ENCODE data around the gene FAAP20. TPM values are rescaled to one million over a fixed set of nuclear protein-coding genes. Genes with fewer than 3 reads are reported as not detected.

The FAAP20 gene
- total RNA-seq, 4 donors from 2014 or later: 16.5 to 31.2 (median 25.4) TPM

- H3K9me3 ChIP-seq: no peaks in the 10 kb centered on the region
- no peak overlapping the region for H3K4me3 ChIP-seq
- H3K36me3 ChIP-seq: peaks cover 0 to 48% (median 0%) of the 10 kb centered on the region in 3 donors
- no peak for DNase-seq
- no peak overlapping the region for H3K27ac ChIP-seq
- H3K4me1 ChIP-seq: no peaks in the 10 kb centered on the region
- TF ChIP-seq POLR2A (IDR thresholded peaks at IDR 0.05) (no peak), CTCF (IDR thresholded peaks at IDR 0.05) (no peak)
- H3K27me3 ChIP-seq: no peaks in the 10 kb centered on the region
Observed at GRCh38 chr1:2155788-2156187, 38.8 kb downstream of the FAAP20 start.

GRCh38 chr1:2155147-2155598 lies 39.4 kb downstream of the FAAP20 start:
- Histone ChIP-seq H3K4me1 (no peaks in the 10 kb centered on the region), H3K9me3 (no peaks in the 10 kb centered on the region), H3K27ac (no peak overlapping the region), H3K36me3 (peaks cover 0 to 49% (median 0%) of the 10 kb centered on the region in 3 donors), H3K4me3 (no peak overlapping the region), H3K27me3 (no peaks in the 10 kb centered on the region)
- TF ChIP-seq CTCF (IDR thresholded peaks at IDR 0.05) (no peak), POLR2A (IDR thresholded peaks at IDR 0.05) (no peak)
- DNase-seq: no peak

- H3K4me3 ChIP-seq: no peak overlapping the region
- no peaks in the 10 kb centered on the region for H3K4me1 ChIP-seq
- no peaks in the 10 kb centered on the region for H3K27me3 ChIP-seq
- no peak for DNase-seq
- H3K36me3 ChIP-seq: peaks cover 0 to 50% (median 0%) of the 10 kb centered on the region in 3 donors
- TF ChIP-seq POLR2A (IDR thresholded peaks at IDR 0.05) (no peak), CTCF (IDR thresholded peaks at IDR 0.05) (no peak)
- no peak overlapping the region for H3K27ac ChIP-seq
- no peaks in the 10 kb centered on the region for H3K9me3 ChIP-seq
Observed at GRCh38 chr1:2154022-2154421, 40.5 kb downstream of the FAAP20 start.

- Histone ChIP-seq H3K27me3 (no peaks in the 10 kb centered on the region), H3K9me3 (no peaks in the 10 kb centered on the region), H3K4me3 (no peak overlapping the region), H3K4me1 (no peaks in the 10 kb centered on the region), H3K27ac (no peak overlapping the region), H3K36me3 (peaks cover 0 to 51% (median 0%) of the 10 kb centered on the region in 3 donors)
- TF ChIP-seq CTCF (IDR thresholded peaks at IDR 0.05) (no peak), POLR2A (IDR thresholded peaks at IDR 0.05) (no peak)
- no peak for DNase-seq
Observed at GRCh38 chr1:2152954-2153353, 41.6 kb downstream of the FAAP20 start.

- no peaks in the 10 kb centered on the region for H3K4me1 ChIP-seq
- no peak overlapping the region for H3K4me3 ChIP-seq
- no peaks in the 10 kb centered on the region for H3K27me3 ChIP-seq
- no peak for DNase-seq
- H3K36me3 ChIP-seq: peaks cover 0 to 49% (median 0%) of the 10 kb centered on the region in 3 donors
- no peak overlapping the region for H3K27ac ChIP-seq
- TF ChIP-seq CTCF (IDR thresholded peaks at IDR 0.05) (no peak), POLR2A (IDR thresholded peaks at IDR 0.05) (no peak)
- H3K9me3 ChIP-seq: no peaks in the 10 kb centered on the region
Observed at GRCh38 chr1:2151911-2152310, 42.7 kb downstream of the FAAP20 start.

- Histone ChIP-seq H3K4me1 (no peaks in the 10 kb centered on the region), H3K4me3 (no peak overlapping the region), H3K27ac (no peak overlapping the region), H3K9me3 (no peaks in the 10 kb centered on the region), H3K36me3 (peaks cover 0 to 55% (median 0%) of the 10 kb centered on the region in 3 donors), H3K27me3 (no peaks in the 10 kb centered on the region)
- no peak for DNase-seq
- TF ChIP-seq CTCF (IDR thresholded peaks at IDR 0.05) (no peak), POLR2A (IDR thresholded peaks at IDR 0.05) (no peak)
Observed at GRCh38 chr1:2151252-2151651, 43.3 kb downstream of the FAAP20 start.

All from Peyer's patch (tissue), 4 donors.